HepG2 (cell line): ENCODE data around the gene FGFR1OP2.

Experiments used
- ADNP ChIP-seq: sonication (generic); formaldehyde crosslinking; IDR thresholded peaks from 2 replicates; pipeline ENCODE4 v1.4.0; 2020; ENCODE audit warnings: missing genetic modification reagents
- CBX1 ChIP-seq: IDR thresholded peaks from one replicate; pipeline ENCODE4 v1.6.1; 2016; ENCODE audit warnings: antibody characterized with exemption, low read depth
- EZH2 ChIP-seq: conservative IDR thresholded peaks from 2 replicates; pipeline ENCODE4 v1.6.1; 2012; ENCODE audit warnings: mild to moderate bottlenecking, low read depth, low read length, moderate library complexity
- HDAC1 ChIP-seq: sonication (generic); formaldehyde crosslinking; IDR thresholded peaks from 2 replicates; pipeline ENCODE4 v1.5.1; 2020; ENCODE audit warnings: mild to moderate bottlenecking, missing genetic modification reagents
- MED8 ChIP-seq: sonication (generic); formaldehyde crosslinking; IDR thresholded peaks from 2 replicates; pipeline ENCODE4 v1.8.1; 2023; ENCODE audit warnings: mild to moderate bottlenecking, missing genetic modification reagents; ENCODE audit not compliant: insufficient replicate concordance
- PHF20 ChIP-seq: sonication (generic); formaldehyde crosslinking; IDR thresholded peaks from 2 replicates; pipeline ENCODE4 v1.5.0; 2020; ENCODE audit warnings: mild to moderate bottlenecking, missing genetic modification reagents
- POLR2A ChIP-seq, 2 experiments: IDR thresholded peaks; 2 replicates each; pipeline ENCODE4 v1.6.1; 2011; ENCODE audit warnings: low read depth in 2 of 2, low read length in 2 of 2, mild to moderate bottlenecking in 1 of 2, moderate library complexity in 1 of 2; ENCODE audit not compliant: insufficient read depth in 1 of 2
- TCF7L2 ChIP-seq: IDR thresholded peaks from 2 replicates; pipeline ENCODE4 v1.6.1; 2011; ENCODE audit warnings: mild to moderate bottlenecking, low read depth, low read length, moderate library complexity
- ZNF224 ChIP-seq: sonication (generic); formaldehyde crosslinking; IDR thresholded peaks from 2 replicates; pipeline ENCODE4 v1.5.0; 2020; ENCODE audit warnings: mild to moderate bottlenecking, missing genetic modification reagents
- TF ChIP-seq, protein P1 (sequence below): sonication (generic); formaldehyde crosslinking; IDR thresholded peaks from 2 replicates; pipeline ENCODE4 v1.4.0; 2020; ENCODE audit warnings: mild to moderate bottlenecking, missing genetic modification reagents, borderline replicate concordance

DNA sequence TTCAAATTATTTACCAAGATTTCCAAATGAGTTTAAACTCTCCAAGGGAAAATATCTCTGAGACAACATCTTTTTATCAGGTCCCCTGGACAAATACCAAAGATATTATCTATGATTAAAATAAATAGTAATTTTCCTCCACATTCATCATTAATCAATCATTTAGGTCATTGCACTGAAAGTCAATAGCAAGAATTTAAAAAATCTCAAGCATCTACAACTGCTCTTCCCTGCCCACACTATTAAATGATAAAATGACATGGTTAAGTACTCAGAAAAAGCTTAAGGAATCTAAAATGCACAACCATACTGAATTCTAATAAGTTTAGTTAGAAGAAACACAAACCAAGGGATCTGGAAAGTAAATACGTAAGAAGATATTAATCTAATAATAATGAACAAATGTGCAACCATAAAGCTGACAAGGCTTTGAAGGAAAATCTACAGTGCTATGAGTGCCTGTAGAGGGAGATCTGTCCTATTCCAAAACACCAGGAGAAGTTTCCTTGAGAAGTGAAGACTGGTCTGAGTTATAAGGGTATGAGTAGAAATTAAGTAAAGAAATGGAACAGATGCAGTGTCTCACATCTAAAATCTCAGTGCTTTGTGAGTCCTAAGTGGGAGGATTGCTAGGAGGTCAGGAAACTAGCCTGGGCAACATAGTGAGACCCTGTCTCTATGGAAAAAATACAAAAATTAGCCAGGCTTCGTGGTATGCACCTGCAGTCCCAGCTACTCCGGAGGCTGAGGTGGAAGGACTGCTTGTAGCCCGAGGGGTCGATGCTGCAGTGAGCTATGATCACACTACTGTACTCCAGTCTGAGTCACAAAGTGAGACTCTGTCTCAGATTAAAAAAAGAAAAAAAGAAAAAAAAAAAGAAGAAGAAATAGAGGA lies 19.7 kb upstream of the FGFR1OP2 start:
- TF ChIP-seq CBX1 (no peak), POLR2A (IDR thresholded peaks at IDR 0.05; ENCODE audit: insufficient read depth in 1 of 2, low read depth in 2 of 2, low read length in 2 of 2) (no peak), ZNF224 (CRISPR knock-in tag) (no peak), ADNP (CRISPR knock-in tag) (no peak), EZH2 (no peak), HDAC1 (CRISPR knock-in tag) (no peak), TCF7L2 (no peak), PHF20 (CRISPR knock-in tag) (no peak), MED8 (CRISPR knock-in tag) (no peak)
- TF ChIP-seq, protein P1, sequence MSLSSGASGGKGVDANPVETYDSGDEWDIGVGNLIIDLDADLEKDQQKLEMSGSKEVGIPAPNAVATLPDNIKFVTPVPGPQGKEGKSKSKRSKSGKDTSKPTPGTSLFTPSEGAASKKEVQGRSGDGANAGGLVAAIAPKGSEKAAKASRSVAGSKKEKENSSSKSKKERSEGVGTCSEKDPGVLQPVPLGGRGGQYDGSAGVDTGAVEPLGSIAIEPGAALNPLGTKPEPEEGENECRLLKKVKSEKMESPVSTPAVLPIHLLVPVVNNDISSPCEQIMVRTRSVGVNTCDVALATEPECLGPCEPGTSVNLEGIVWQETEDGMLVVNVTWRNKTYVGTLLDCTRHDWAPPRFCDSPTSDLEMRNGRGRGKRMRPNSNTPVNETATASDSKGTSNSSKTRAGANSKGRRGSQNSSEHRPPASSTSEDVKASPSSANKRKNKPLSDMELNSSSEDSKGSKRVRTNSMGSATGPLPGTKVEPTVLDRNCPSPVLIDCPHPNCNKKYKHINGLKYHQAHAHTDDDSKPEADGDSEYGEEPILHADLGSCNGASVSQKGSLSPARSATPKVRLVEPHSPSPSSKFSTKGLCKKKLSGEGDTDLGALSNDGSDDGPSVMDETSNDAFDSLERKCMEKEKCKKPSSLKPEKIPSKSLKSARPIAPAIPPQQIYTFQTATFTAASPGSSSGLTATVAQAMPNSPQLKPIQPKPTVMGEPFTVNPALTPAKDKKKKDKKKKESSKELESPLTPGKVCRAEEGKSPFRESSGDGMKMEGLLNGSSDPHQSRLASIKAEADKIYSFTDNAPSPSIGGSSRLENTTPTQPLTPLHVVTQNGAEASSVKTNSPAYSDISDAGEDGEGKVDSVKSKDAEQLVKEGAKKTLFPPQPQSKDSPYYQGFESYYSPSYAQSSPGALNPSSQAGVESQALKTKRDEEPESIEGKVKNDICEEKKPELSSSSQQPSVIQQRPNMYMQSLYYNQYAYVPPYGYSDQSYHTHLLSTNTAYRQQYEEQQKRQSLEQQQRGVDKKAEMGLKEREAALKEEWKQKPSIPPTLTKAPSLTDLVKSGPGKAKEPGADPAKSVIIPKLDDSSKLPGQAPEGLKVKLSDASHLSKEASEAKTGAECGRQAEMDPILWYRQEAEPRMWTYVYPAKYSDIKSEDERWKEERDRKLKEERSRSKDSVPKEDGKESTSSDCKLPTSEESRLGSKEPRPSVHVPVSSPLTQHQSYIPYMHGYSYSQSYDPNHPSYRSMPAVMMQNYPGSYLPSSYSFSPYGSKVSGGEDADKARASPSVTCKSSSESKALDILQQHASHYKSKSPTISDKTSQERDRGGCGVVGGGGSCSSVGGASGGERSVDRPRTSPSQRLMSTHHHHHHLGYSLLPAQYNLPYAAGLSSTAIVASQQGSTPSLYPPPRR (CRISPR knock-in tag), result no peak
